ENCODE results near the gene PER2. TPM values are rescaled to one million over a fixed set of nuclear protein-coding genes. Genes with fewer than 3 reads are reported as not detected.
A peak's percentile ranks its signal among the peaks of the same experiment; 100 is the strongest.
"Not testable (repeated sequence)": the region's sequence is repeated elsewhere in the genome, so short reads cannot be mapped to it uniquely, and the experiment has no call there.

Gene PER2
- 5.5 TPM for total RNA-seq

GRCh38 chr2:238287737-238288649 is at the start of gene PER2:
TSS of gene PER2 (minus strand) at chr2:238288610. CDS start at chr2:238277936, 10,674 bp downstream.
- DNase-seq, result peak; percentile 50

GRCh38 chr2:238337846-238338245 is 49.4 kb upstream of the PER2 start:
- DNase-seq, result no peak

- no peak for DNase-seq
Observed at GRCh38 chr2:238336793-238337444, 48.5 kb upstream of the PER2 start.

- no peak for DNase-seq
Observed at GRCh38 chr2:238336151-238336550, 47.7 kb upstream of the PER2 start.

- not testable (repeated sequence) for DNase-seq
Observed at GRCh38 chr2:238335591-238335990, 47.2 kb upstream of the PER2 start.

- DNase-seq, result no peak
Observed at GRCh38 chr2:238334885-238335284, 46.5 kb upstream of the PER2 start.

- no peak for DNase-seq
Observed at GRCh38 chr2:238331916-238332315, 43.5 kb upstream of the PER2 start.

- no peak for DNase-seq
Observed at GRCh38 chr2:238330391-238330790, 42.0 kb upstream of the PER2 start.

GRCh38 chr2:238327751-238328150 is 39.3 kb upstream of the PER2 start:
- no peak for DNase-seq

- no peak for DNase-seq
Observed at GRCh38 chr2:238326801-238327365, 38.5 kb upstream of the PER2 start.

- DNase-seq, result no peak
Observed at GRCh38 chr2:238325694-238326093, 37.3 kb upstream of the PER2 start.

- not testable (repeated sequence) for DNase-seq
Observed at GRCh38 chr2:238324248-238324647, 35.8 kb upstream of the PER2 start.

GRCh38 chr2:238322001-238322411 is 33.6 kb upstream of the PER2 start:
- DNase-seq, result no peak

GRCh38 chr2:238321467-238321866 is 33.1 kb upstream of the PER2 start:
- no peak for DNase-seq

GRCh38 chr2:238320648-238321281 is 32.4 kb upstream of the PER2 start:
- no peak for DNase-seq

GRCh38 chr2:238320246-238320647 is 31.8 kb upstream of the PER2 start, which contains the start of gene TRAF3IP1:
TSS of gene TRAF3IP1 (plus strand) at chr2:238320518. CDS start at chr2:238320663, 145 bp downstream.
- DNase-seq, result peak; percentile 90

- no peak for DNase-seq
Observed at GRCh38 chr2:238315031-238315595, 26.7 kb upstream of the PER2 start.

- no peak for DNase-seq
Observed at GRCh38 chr2:238314576-238314975, 26.2 kb upstream of the PER2 start.

- DNase-seq, result no peak
Observed at GRCh38 chr2:238313991-238314350, 25.6 kb upstream of the PER2 start.

GRCh38 chr2:238313289-238313990 is 25.0 kb upstream of the PER2 start:
- DNase-seq, result no peak

- not testable (repeated sequence) for DNase-seq
Observed at GRCh38 chr2:238310721-238311120, 22.3 kb upstream of the PER2 start.

GRCh38 chr2:238308177-238308576 is 19.8 kb upstream of the PER2 start:
- DNase-seq, result no peak

Data from occipital lobe (tissue), 2 donors.